ENCODE measurements around the gene CORO2B.

GRCh38 chr15:68537097-68537496, 41.7 kb upstream of the CORO2B start:
- TF ChIP-seq CTCF (IDR thresholded peaks at IDR 0.05 in 8 of 11, conservative IDR thresholded peaks at IDR 0.05 in 3 of 11) = no peak
- no peak for TF ChIP-seq POLR2AphosphoS5 (IDR thresholded peaks at IDR 0.05)
- no peak for TF ChIP-seq POLR2A (IDR thresholded peaks at IDR 0.05)
